HCT116 (cell line): ENCODE results near the gene UBA7. TPM values are rescaled to one million over a fixed set of nuclear protein-coding genes. Genes with fewer than 3 reads are reported as not detected.
A peak's percentile ranks its signal among the peaks of the same experiment; 100 is the strongest.

Experiments
- ATAC-seq: fragments of 200-7000 bp; cut with Tn5 transposase; 2 replicates; pipeline ENCODE4 v1.9.1; 2020; ENCODE audit warnings: mild to moderate bottlenecking, moderate library complexity
- BruUV-seq: library from RNA; stranded (reverse); fragments of 400-500 nt; replicated peaks from 2 replicates; lab custom pipeline; 2021; lab: Mats Ljungman, UMichigan
- CTCF ChIA-PET: fragments of 300-600 bp; sonication (Branson Sonifier 250); formaldehyde crosslinking; loops from one replicate; lab custom pipeline; 2021; ENCODE audit warnings: antibody characterized with exemption; lab: Charles Lee
- POLR2A ChIA-PET: fragments of 300-600, 350-600 bp; sonication (Branson Sonifier 250); formaldehyde crosslinking; loops from one replicate; lab custom pipeline; 2021; ENCODE audit warnings: antibody characterized with exemption; lab: Charles Lee
- RAD21 ChIA-PET, 2 experiments: fragments of 300-600 bp; sonication (Branson Sonifier 250); formaldehyde crosslinking; loops; one replicate each; lab custom pipeline; 2023; ENCODE audit warnings: low total read pairs in 2 of 2; ENCODE audit not compliant: uncharacterized antibody in 2 of 2, unreplicated experiment in 2 of 2, low non-redundant PET in 1 of 2; lab: Charles Lee
- DNase-seq: peaks from one replicate; pipeline ENCODE4 v3.0.0-alpha.2; 2010; ENCODE audit warnings: low read depth, low spot score
- H2AFZ ChIP-seq: fragments of 200-600 bp; shearing (Covaris generic), sonication (generic); 2 replicates; pipeline ENCODE4 v1.6.1; 2017; ENCODE audit warnings: low read depth, mixed run types, mixed read lengths, antibody characterized with exemption, low read length; ENCODE audit not compliant: poor library complexity, severe bottlenecking
- H3K27ac ChIP-seq: 2 replicates; pipeline ENCODE4 v1.5.1; 2012; ENCODE audit warnings: low read depth, low read length
- H3K27me3 ChIP-seq: fragments of 200-600 bp; sonication (generic); 2 replicates; pipeline ENCODE4 v1.6.1; 2016; ENCODE audit warnings: mixed run types, low read length, mixed read lengths; ENCODE audit not compliant: insufficient read depth
- H3K36me3 ChIP-seq, 2 experiments: fragments of 200-500 bp in 1 of 2; fragments of 200-600 bp in 1 of 2; sonication (Bioruptor generic) in 1 of 2; sonication (generic) in 1 of 2; 2 replicates each; pipeline versions ENCODE4 v1.5.1 to v1.6.1; 2014 to 2016; ENCODE audit warnings: low read length in 2 of 2, inconsistent platforms in 1 of 2, mixed read lengths in 1 of 2, mixed run types in 1 of 2; ENCODE audit not compliant: insufficient read depth in 2 of 2, control insufficient read depth in 1 of 2
- H3K4me1 ChIP-seq, 2 experiments: fragments of 200-600 bp in 1 of 2; sonication (generic) in 1 of 2; 2 replicates each; pipeline versions ENCODE4 v1.5.1 to v1.6.1; 2012 to 2017; ENCODE audit warnings: low read length in 2 of 2, inconsistent platforms in 1 of 2, mild to moderate bottlenecking in 1 of 2, mixed read lengths in 1 of 2, mixed run types in 1 of 2, moderate library complexity in 1 of 2; ENCODE audit not compliant: insufficient read depth in 2 of 2, control insufficient read depth in 1 of 2
- H3K4me2 ChIP-seq: fragments of 200-600 bp; sonication (generic); 2 replicates; pipeline ENCODE4 v1.6.1; 2017; ENCODE audit warnings: mixed run types, low read length, mixed read lengths
- H3K4me3 ChIP-seq, 2 experiments: fragments of 200-600 bp in 1 of 2; sonication (generic) in 1 of 2; replicated peaks in 1 of 2; 2 replicates each; pipeline ENCODE4 v1.5.1; 2011 to 2016; ENCODE audit warnings: low read length in 2 of 2, control low read depth in 1 of 2, low read depth in 1 of 2, mild to moderate bottlenecking in 1 of 2, mixed read lengths in 1 of 2, mixed run types in 1 of 2
- H3K79me2 ChIP-seq: fragments of 200-600 bp; sonication (generic); 2 replicates; pipeline ENCODE4 v1.6.1; 2017; ENCODE audit warnings: mild to moderate bottlenecking, mixed run types, low read length, moderate library complexity, mixed read lengths; ENCODE audit not compliant: insufficient read depth
- H3K9ac ChIP-seq: fragments of 200-600 bp; sonication (generic); 2 replicates; pipeline ENCODE4 v1.6.1; 2016; ENCODE audit warnings: low read length, mixed read lengths
- H3K9me2 ChIP-seq: fragments of 200-600 bp; sonication (generic), shearing (Covaris generic); 2 replicates; pipeline ENCODE4 v1.6.1; 2017; ENCODE audit warnings: mixed run types, mild to moderate bottlenecking, moderate library complexity; ENCODE audit not compliant: insufficient read depth
- H3K9me3 ChIP-seq, 2 experiments: fragments of 200-500 bp in 1 of 2; fragments of 200-600 bp in 1 of 2; sonication (Bioruptor generic) in 1 of 2; sonication (generic) in 1 of 2; 2 replicates each; pipeline ENCODE4 v1.6.1; 2014 to 2017; ENCODE audit warnings: low read length in 2 of 2, mixed read lengths in 2 of 2, inconsistent platforms in 1 of 2, low read depth in 1 of 2, mild to moderate bottlenecking in 1 of 2, mixed run types in 1 of 2, moderate library complexity in 1 of 2; ENCODE audit not compliant: control insufficient read depth in 1 of 2, insufficient read depth in 1 of 2
- H4K20me1 ChIP-seq: fragments of 200-600 bp; sonication (generic), shearing (Covaris generic); 2 replicates; pipeline ENCODE4 v1.6.1; 2017; ENCODE audit warnings: mixed run types, mild to moderate bottlenecking, moderate library complexity; ENCODE audit not compliant: insufficient read depth
- CBX3 ChIP-seq: IDR thresholded peaks from 2 replicates; pipeline ENCODE4 v1.6.1; 2012; ENCODE audit warnings: low read depth
- CEBPB ChIP-seq: IDR thresholded peaks from 2 replicates; pipeline ENCODE4 v1.6.1; 2012; ENCODE audit warnings: low read depth
- JUND ChIP-seq: IDR thresholded peaks from 2 replicates; pipeline ENCODE4 v1.6.1; 2012
- POLR2AphosphoS5 ChIP-seq: IDR thresholded peaks from 2 replicates; pipeline ENCODE4 v1.6.1; 2011; ENCODE audit warnings: mild to moderate bottlenecking, low read depth, low read length, moderate library complexity
- RAD21 ChIP-seq: IDR thresholded peaks from 2 replicates; pipeline ENCODE4 v1.6.1; 2012; ENCODE audit warnings: low read depth, mild to moderate bottlenecking
- SP1 ChIP-seq: IDR thresholded peaks from 2 replicates; pipeline ENCODE4 v1.6.1; 2012; ENCODE audit warnings: low read depth
- TCF7L2 ChIP-seq: IDR thresholded peaks from 2 replicates; pipeline ENCODE4 v1.7.0; 2011; ENCODE audit warnings: borderline replicate concordance, inconsistent platforms; ENCODE audit not compliant: insufficient read depth, insufficient read length; ENCODE audit errors: extremely low read depth
- ZFX ChIP-seq: fragments of 450-650 bp; IDR thresholded peaks from 2 replicates; pipeline ENCODE4 v1.6.1; 2017
- ZNF274 ChIP-seq: fragments of 200-500 bp; sonication (Bioruptor generic); IDR thresholded peaks from 2 replicates; pipeline ENCODE4 v1.6.1; 2014; ENCODE audit warnings: mild to moderate bottlenecking, low read depth, low read length, inconsistent platforms
- intact Hi-C: fragments of 100-400 bp; cut with micrococcal nuclease; formaldehyde crosslinking; loops from 2 replicates; pipeline ENCODE4 v1.10.0; 2022
- total RNA-seq: library from RNA; stranded (reverse); gene quantifications from one replicate; pipeline ENCODE4 v1.2.1, GENCODE V29; 2021; ENCODE audit not compliant: unreplicated experiment
- TF ChIP-seq, protein P1 (sequence below): IDR thresholded peaks from 2 replicates; pipeline ENCODE4 v1.6.1; 2012
- TF ChIP-seq, protein P2 (sequence below), 3 experiments: fragments of 200-600 bp in 1 of 3; sonication (generic) in 1 of 3; IDR thresholded peaks in 2 of 3; conservative IDR thresholded peaks in 1 of 3; 2 replicates each; pipeline ENCODE4 v1.5.1; 2012 to 2017; ENCODE audit warnings: low read depth in 2 of 3, low read length in 2 of 3, antibody characterized with exemption in 1 of 3, borderline replicate concordance in 1 of 3, control low read depth in 1 of 3, mild to moderate bottlenecking in 1 of 3, mixed read lengths in 1 of 3, mixed run types in 1 of 3, moderate library complexity in 1 of 3; ENCODE audit not compliant: insufficient read depth in 1 of 3

The UBA7 gene
- total RNA-seq, 1 experiment from 2014 or later: 2.6 TPM

DNA sequence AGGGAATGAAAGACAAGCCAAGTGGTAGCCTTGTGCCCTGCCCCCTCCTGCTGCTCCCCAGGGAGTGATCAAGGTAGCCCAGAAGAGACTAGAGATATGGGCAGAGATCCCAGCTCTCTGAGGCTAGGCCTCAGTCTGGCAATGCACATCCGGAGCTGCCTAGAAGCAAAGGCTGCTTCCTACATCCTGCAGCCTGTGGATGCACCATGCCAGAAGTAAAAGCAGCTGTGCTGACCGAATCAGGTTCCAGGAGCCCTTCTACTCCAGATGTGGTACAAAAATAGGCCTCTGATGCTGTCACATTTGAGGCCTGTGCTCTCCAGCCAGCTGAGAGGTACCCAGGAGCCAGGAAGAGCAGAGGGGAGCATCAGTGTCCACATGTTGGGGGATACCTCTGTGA is 26.6 kb upstream of the UBA7 start:
- ChIA-PET POLR2A (no interaction called here), RAD21 (no interaction called here), CTCF (interaction anchor here (1.8 to 2.8 kb wide), 3 partner anchors 38 to 301 kb away, joined by 5 to 13 read pairs (median 6); partner anchors contain the start of gene INKA1)
- Histone ChIP-seq H3K9me3 (no peaks in the 10 kb centered on the region), H3K4me3 (no peak overlapping the region), H4K20me1 (no peaks in the 10 kb centered on the region; the same call in 1 of the 2 replicates), H3K4me1 (peaks cover 4 to 10% of the 10 kb centered on the region in 2 experiments; a peak in 1 of 4 replicates), H2AFZ (no peak overlapping the region), H3K79me2 (no peaks in the 10 kb centered on the region), H3K36me3 (peaks cover 7 to 29% of the 10 kb centered on the region in 2 experiments; a peak in 3 of 4 replicates), H3K27ac (no peak overlapping the region), H3K9ac (no peak overlapping the region), H3K9me2 (no peaks in the 10 kb centered on the region), H3K27me3 (no peaks in the 10 kb centered on the region), H3K4me2 (no peak overlapping the region)
- intact Hi-C loops: no loop called here
- no peak for DNase-seq
- no peak for ATAC-seq
- BruUV-seq: no TSS peak
- no peak for TF ChIP-seq SP1
- no peak for TF ChIP-seq JUND
- TF ChIP-seq CBX3: no peak
- no peak for TF ChIP-seq CEBPB
- TF ChIP-seq POLR2AphosphoS5: no peak
- TF ChIP-seq, protein P1, sequence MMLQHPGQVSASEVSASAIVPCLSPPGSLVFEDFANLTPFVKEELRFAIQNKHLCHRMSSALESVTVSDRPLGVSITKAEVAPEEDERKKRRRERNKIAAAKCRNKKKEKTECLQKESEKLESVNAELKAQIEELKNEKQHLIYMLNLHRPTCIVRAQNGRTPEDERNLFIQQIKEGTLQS: no peak
- TF ChIP-seq ZFX: no peak
- TF ChIP-seq TCF7L2: no peak

DNA sequence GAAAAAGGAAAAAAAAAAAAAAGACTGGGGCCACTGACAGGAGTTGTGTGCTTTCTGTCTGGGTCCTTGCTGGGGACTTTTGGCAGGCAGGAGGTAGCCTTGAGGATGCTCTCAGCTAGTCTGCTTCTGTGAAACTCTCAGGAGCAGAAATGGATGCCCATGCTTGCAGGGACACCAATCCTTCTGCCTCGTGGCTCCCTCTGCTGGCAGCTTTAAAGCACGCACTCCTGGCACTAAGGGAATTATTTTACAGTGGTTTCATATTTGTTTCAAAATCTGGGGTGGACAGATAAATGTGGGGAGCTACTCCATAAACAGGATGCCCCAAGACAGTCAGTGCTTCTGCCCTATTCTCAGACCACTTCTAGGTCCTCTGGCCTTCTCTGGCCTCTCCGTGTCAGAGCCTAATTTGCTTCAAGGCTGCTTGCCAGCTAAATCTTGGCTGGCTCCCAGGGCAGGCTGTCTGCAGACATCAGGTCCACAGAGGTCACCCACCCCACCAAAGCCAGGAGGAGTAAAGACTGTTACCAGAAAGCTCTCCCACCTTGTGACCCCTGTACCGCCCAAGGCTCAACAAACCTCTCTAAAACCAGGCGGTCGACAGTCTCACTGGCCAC is 25.5 kb upstream of the UBA7 start:
- ATAC-seq (peak; percentile 80), DNase-seq (peak; percentile 44)
- Histone ChIP-seq H3K9me3 (no peaks in the 10 kb centered on the region), H3K79me2 (no peaks in the 10 kb centered on the region), H3K9me2 (no peaks in the 10 kb centered on the region), H3K4me3 (no peak overlapping the region), H3K27me3 (no peaks in the 10 kb centered on the region), H3K4me2 (no peak overlapping the region), H2AFZ (no peak overlapping the region), H4K20me1 (no peaks in the 10 kb centered on the region; the same call in 1 of the 2 replicates), H3K27ac (no peak overlapping the region), H3K9ac (no peak overlapping the region), H3K4me1 (peaks cover 4 to 10% of the 10 kb centered on the region in 2 experiments; a peak in 1 of 4 replicates), H3K36me3 (peaks cover 5 to 28% of the 10 kb centered on the region in 2 experiments; a peak in 3 of 4 replicates)
- no TSS peak for BruUV-seq
- TF ChIP-seq, protein P2, sequence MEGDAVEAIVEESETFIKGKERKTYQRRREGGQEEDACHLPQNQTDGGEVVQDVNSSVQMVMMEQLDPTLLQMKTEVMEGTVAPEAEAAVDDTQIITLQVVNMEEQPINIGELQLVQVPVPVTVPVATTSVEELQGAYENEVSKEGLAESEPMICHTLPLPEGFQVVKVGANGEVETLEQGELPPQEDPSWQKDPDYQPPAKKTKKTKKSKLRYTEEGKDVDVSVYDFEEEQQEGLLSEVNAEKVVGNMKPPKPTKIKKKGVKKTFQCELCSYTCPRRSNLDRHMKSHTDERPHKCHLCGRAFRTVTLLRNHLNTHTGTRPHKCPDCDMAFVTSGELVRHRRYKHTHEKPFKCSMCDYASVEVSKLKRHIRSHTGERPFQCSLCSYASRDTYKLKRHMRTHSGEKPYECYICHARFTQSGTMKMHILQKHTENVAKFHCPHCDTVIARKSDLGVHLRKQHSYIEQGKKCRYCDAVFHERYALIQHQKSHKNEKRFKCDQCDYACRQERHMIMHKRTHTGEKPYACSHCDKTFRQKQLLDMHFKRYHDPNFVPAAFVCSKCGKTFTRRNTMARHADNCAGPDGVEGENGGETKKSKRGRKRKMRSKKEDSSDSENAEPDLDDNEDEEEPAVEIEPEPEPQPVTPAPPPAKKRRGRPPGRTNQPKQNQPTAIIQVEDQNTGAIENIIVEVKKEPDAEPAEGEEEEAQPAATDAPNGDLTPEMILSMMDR (IDR thresholded peaks at IDR 0.05 in 2 of 3, conservative IDR thresholded peaks at IDR 0.05 in 1 of 3; ENCODE audit: borderline replicate concordance in 1 of 3, insufficient read depth in 1 of 3, low read depth in 2 of 3, low read length in 2 of 3): peak; percentile 85 to 92 (median 89)
- TF ChIP-seq RAD21 (peak; percentile 89), ZNF274 (no peak)
- ChIA-PET POLR2A (interaction anchor here (0.9 kb wide), 2 partner anchors 11 to 61 kb away, joined by 3 to 4 read pairs; no protein-coding TSS in a partner anchor), RAD21 (interaction anchor here (1.0 to 1.9 kb wide), 4 partner anchors 36 to 300 kb away, joined by 3 to 9 read pairs (median 6); partner anchors contain the start of gene INKA1 (in 2 of the 2)), CTCF (interaction anchor here (0.6 to 2.2 kb wide), 15 partner anchors 8 to 302 kb away, joined by 3 to 34 read pairs (median 3); partner anchors contain the start of gene INKA1)
- intact Hi-C loops: loop anchor here (1.0 to 5.0 kb wide), 4 partner anchors 37 to 300 kb away; partner anchors contain the start of gene GMPPB
